Gastrocnemius medialis (tissue), 4 donors: ENCODE data around the gene LEFTY1.

ENCODE experiments used
- CTCF ChIP-seq, 5 experiments: fragments of 450-650 bp in 3 of 5; fragments of 200-600 bp in 2 of 5; sonication (generic) in 2 of 5; IDR thresholded peaks in 4 of 5; conservative IDR thresholded peaks in 1 of 5; 1 replicate in 4 of 5; 2 replicates in 1 of 5; pipeline ENCODE4 v1.5.1; 2016 to 2019; ENCODE audit warnings: antibody characterized with exemption in 5 of 5, mild to moderate bottlenecking in 3 of 5, moderate library complexity in 3 of 5
- POLR2A ChIP-seq, 2 donors: fragments of 450-650 bp; IDR thresholded peaks; one replicate each; pipeline ENCODE4 v1.6.1; 2017; ENCODE audit warnings: antibody characterized with exemption in 2 of 2, mild to moderate bottlenecking in 2 of 2, moderate library complexity in 2 of 2

- TF ChIP-seq CTCF (IDR thresholded peaks at IDR 0.05 in 4 of 5, conservative IDR thresholded peaks at IDR 0.05 in 1 of 5) (no peak), POLR2A (IDR thresholded peaks at IDR 0.05) (no peak)
These were observed 22.0 kb downstream of the LEFTY1 start for GRCh38 chr1:225866981-225867380.
